ENCODE measurements around the gene DNER.

GRCh38 chr2:229519655-229520430 is 194.5 kb downstream of the DNER start:
- TF ChIP-seq MXI1 (IDR thresholded peaks at IDR 0.05; ENCODE audit: low read depth, low read length) (no peak), RCOR1 (IDR thresholded peaks at IDR 0.05; ENCODE audit: low read length) (no peak)
